ENCODE data around the gene SLC6A2. TPM values are rescaled to one million over a fixed set of nuclear protein-coding genes. Genes with fewer than 3 reads are reported as not detected.

Gene SLC6A2
- total and polyA plus RNA-seq, 2 of the 13 experiments (the other 11 are each of a cell fraction or from before 2014, with no cell fraction given), result 0.62 to 0.66 TPM

GRCh38 chr16:55730115-55730514 is 74.3 kb downstream of the SLC6A2 start:
- 0% methylated on average over 1 of the region's 5 CpGs for WGBS (ENCODE audit: low lambda C conversion rate)
- Histone ChIP-seq H3K4me2 (ENCODE audit: low read depth, low read length) (no peak overlapping the region), H3K27ac (ENCODE audit: extremely low read length, insufficient read depth, low read length) (no peak overlapping the region), H3K36me3 (replicated peaks in 1 of 2; ENCODE audit: control insufficient read depth in 1 of 2, insufficient read depth in 2 of 2, low read length in 2 of 2) (no peaks in the 10 kb centered on the region), H3K9ac (ENCODE audit: insufficient read depth, low read depth, low read length) (no peak overlapping the region), H3K9me3 (ENCODE audit: low read length) (no peaks in the 10 kb centered on the region), H3K79me2 (ENCODE audit: insufficient read depth, low read length) (no peaks in the 10 kb centered on the region), H3K4me3 (replicated peaks in 1 of 3; ENCODE audit: insufficient read depth in 1 of 3, low read depth in 2 of 3, low read length in 3 of 3) (no peak overlapping the region), H3K27me3 (ENCODE audit: control insufficient read depth in 1 of 2, insufficient read depth in 2 of 2, low read length in 2 of 2) (no peaks in the 10 kb centered on the region; a peak in 1 of 5 replicates), H3K4me1 (ENCODE audit: insufficient read depth, low read length) (no peaks in the 10 kb centered on the region), H2AFZ (ENCODE audit: low read length) (no peak overlapping the region), H4K20me1 (ENCODE audit: insufficient read depth, low read length) (no peaks in the 10 kb centered on the region)
- TF ChIP-seq MIXL1 (CRISPR knock-in tag; IDR thresholded peaks at IDR 0.05) (no peak), ZNF569 (CRISPR knock-in tag; IDR thresholded peaks at IDR 0.05; ENCODE audit: borderline replicate concordance) (no peak), ZNF18 (CRISPR knock-in tag; IDR thresholded peaks at IDR 0.05; ENCODE audit: insufficient replicate concordance) (no peak), SOX5 (CRISPR knock-in tag; IDR thresholded peaks at IDR 0.05; ENCODE audit: borderline replicate concordance) (no peak), ZBTB43 (CRISPR knock-in tag; conservative IDR thresholded peaks at IDR 0.05) (no peak), KLF12 (CRISPR knock-in tag; IDR thresholded peaks at IDR 0.05; ENCODE audit: borderline replicate concordance) (no peak), PCBP1 (IDR thresholded peaks at IDR 0.05; ENCODE audit: borderline replicate concordance, low read depth, low read length) (no peak), ZNF563 (CRISPR knock-in tag; IDR thresholded peaks at IDR 0.05) (no peak), SKIL (CRISPR knock-in tag; IDR thresholded peaks at IDR 0.05; ENCODE audit: borderline replicate concordance) (no peak), ZNF160 (CRISPR knock-in tag; IDR thresholded peaks at IDR 0.05) (no peak), ZNF780A (CRISPR knock-in tag; IDR thresholded peaks at IDR 0.05) (no peak), ERF (CRISPR knock-in tag; IDR thresholded peaks at IDR 0.05) (no peak), ZNF383 (CRISPR knock-in tag; IDR thresholded peaks at IDR 0.05; ENCODE audit: borderline replicate concordance) (no peak), GRHL1 (CRISPR knock-in tag; conservative IDR thresholded peaks at IDR 0.05) (no peak)
- FAIRE-seq, result no peak
- DNase-seq (ENCODE audit: low spot score), result no peak
- ChIA-PET POLR2A (no interaction called here), CTCF (ENCODE audit: low intra/inter-chr PET ratio, low total read pairs) (no interaction called here)
- no TSS peak for BruUV-seq (replicated peaks)
- in situ Hi-C loops (cut with HindIII; ENCODE audit: extremely low pct_ligation_motif_present, low pct_unique_long_range_greater_than_20kb), result no loop called here
- ATAC-seq, result no peak
- intact Hi-C loops (cut with micrococcal nuclease; ENCODE audit: unreplicated experiment), result no loop called here
